Small intestine (tissue), 7 donors: ENCODE measurements around the gene DEAF1. TPM values are rescaled to one million over a fixed set of nuclear protein-coding genes. Genes with fewer than 3 reads are reported as not detected.
"Not testable (repeated sequence)": the region's sequence is repeated elsewhere in the genome, so short reads cannot be mapped to it uniquely, and the experiment has no call there.

Experiments used
- DNase-seq, 2 donors: peaks; one replicate each; pipeline versions ENCODE4 v3.0.0 to v3.0.0-alpha.2; 2013
- FAIRE-seq: peaks from 2 replicates; lab custom pipeline; 2012; peaks lifted over from hg19 to GRCh38; lab: Jason Lieb, UNC
- H3K27ac ChIP-seq, 3 donors: one replicate each; pipeline ENCODE4 v1.5.1; 2013; ENCODE audit warnings: low read length in 2 of 3, mild to moderate bottlenecking in 2 of 3, control low read depth in 1 of 3, inconsistent platforms in 1 of 3, low read depth in 1 of 3, moderate library complexity in 1 of 3
- H3K27me3 ChIP-seq, 3 donors: one replicate each; pipeline ENCODE4 v1.6.1; 2013; ENCODE audit warnings: low read length in 3 of 3, inconsistent platforms in 1 of 3; ENCODE audit not compliant: control insufficient read depth in 3 of 3, insufficient read depth in 3 of 3
- H3K36me3 ChIP-seq, 3 donors: one replicate each; pipeline ENCODE4 v1.6.1; 2013; ENCODE audit warnings: low read length in 3 of 3, inconsistent platforms in 1 of 3, low read depth in 1 of 3, mild to moderate bottlenecking in 1 of 3, moderate library complexity in 1 of 3; ENCODE audit not compliant: control insufficient read depth in 3 of 3, insufficient read depth in 2 of 3
- H3K4me1 ChIP-seq, 3 donors: one replicate each; pipeline ENCODE4 v1.6.1; 2013; ENCODE audit warnings: low read length in 2 of 3, inconsistent platforms in 1 of 3, low read depth in 1 of 3, mild to moderate bottlenecking in 1 of 3, moderate library complexity in 1 of 3; ENCODE audit not compliant: control insufficient read depth in 3 of 3, insufficient read depth in 2 of 3
- H3K4me3 ChIP-seq, 3 donors: one replicate each; pipeline ENCODE4 v1.5.1; 2013; ENCODE audit warnings: low read length in 3 of 3, control low read depth in 1 of 3, inconsistent platforms in 1 of 3, low read depth in 1 of 3, mild to moderate bottlenecking in 1 of 3, moderate library complexity in 1 of 3
- H3K9me3 ChIP-seq, 2 donors: one replicate each; pipeline ENCODE4 v1.6.1; 2013; ENCODE audit warnings: low read depth in 1 of 2, low read length in 1 of 2; ENCODE audit not compliant: control insufficient read depth in 2 of 2, insufficient read depth in 1 of 2
- WGBS, 3 donors: extraction: QIAGEN DNeasy Blood & Tissue Kit; methylation state at CpG; one replicate each; pipeline ENCODE4 v1.1.7; 2013; 5-methylcytosine and 5-hydroxymethylcytosine counted together
- polyA plus RNA-seq, 4 donors: library from polyadenylated mRNA; stranded (reverse) in 3 of 4; unstranded in 1 of 4; fragments of 200-250 nt in 3 of 4; fragments of 120-200 nt in 1 of 4; gene quantifications; one replicate each; pipeline versions ENCODE4 v1.2.1 to v1.2.3, GENCODE V29; 2013
- donor health status: healthy with polysubstance abuse.
- donor health status: control.
- donor health status: control.
- donor health status: Bipolar disorder and iron deficiency.
- donor health status: healthy.

Gene DEAF1
- polyA plus RNA-seq, 4 donors = 18.2 to 39.6 (median 29.4) TPM

DNA sequence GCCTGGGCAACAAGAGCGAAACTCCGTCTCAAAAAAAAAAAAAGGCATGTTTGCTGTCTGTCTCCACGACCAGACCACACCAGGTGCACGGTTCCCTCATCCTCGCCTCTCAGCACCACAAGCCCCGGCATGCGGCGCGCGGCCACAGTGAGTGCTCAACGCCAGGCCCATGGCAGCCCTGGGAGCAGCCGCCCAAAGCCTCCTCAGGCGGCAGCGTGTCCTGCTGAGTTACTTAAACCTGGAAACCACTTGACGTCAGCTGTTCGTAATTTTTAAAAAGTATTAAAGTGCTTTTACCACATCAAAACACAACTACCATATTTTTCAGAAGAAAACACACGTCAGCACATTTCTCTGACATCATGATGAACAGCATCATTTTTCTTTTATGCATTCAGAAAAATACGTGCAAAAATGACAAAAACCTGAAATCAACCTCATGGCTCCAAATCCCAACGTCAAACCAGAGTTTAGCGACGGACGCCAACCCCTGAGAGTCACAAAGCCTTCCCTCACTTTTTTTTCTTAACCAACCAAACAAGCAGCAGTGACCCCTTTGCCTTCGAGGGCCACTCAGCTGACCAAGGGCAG is 2.1 kb downstream of the DEAF1 start:
- Histone ChIP-seq H3K27me3 (no peaks in the 10 kb centered on the region), H3K4me3 (no peak overlapping the region), H3K4me1 (peaks cover 0 to 26% (median 13%) of the 10 kb centered on the region in 3 donors), H3K36me3 (peaks cover 5 to 46% (median 6%) of the 10 kb centered on the region in 3 donors), H3K27ac (no peak overlapping the region), H3K9me3 (no peaks in the 10 kb centered on the region)
- WGBS, 3 donors = 83 to 91% (median 84%) methylated on average over 21 to 23 of the region's 23 CpGs
- no peak for FAIRE-seq
- no peak for DNase-seq

GRCh38 chr11:691710-692590 is 3.1 kb downstream of the DEAF1 start:
- no peaks in the 10 kb centered on the region for H3K27me3 ChIP-seq
- peak overlapping the region in 2 of 3 donors; percentile 1 to 12 for H3K27ac ChIP-seq
- H3K36me3 ChIP-seq = peaks cover 6 to 51% (median 10%) of the 10 kb centered on the region in 3 donors
- H3K4me1 ChIP-seq = peaks cover 0 to 26% (median 13%) of the 10 kb centered on the region in 3 donors
- 90 to 94% (median 93%) methylated on average over 17 to 18 of the region's 18 CpGs for WGBS, 3 donors
- H3K4me3 ChIP-seq = no peak overlapping the region
- DNase-seq (no peak), FAIRE-seq (no peak)
- no peaks in the 10 kb centered on the region for H3K9me3 ChIP-seq

GRCh38 chr11:690738-691633 is 4.0 kb downstream of the DEAF1 start:
- WGBS, 3 donors = 68 to 73% (median 73%) methylated on average over 27 of the region's 27 CpGs
- H3K4me3 ChIP-seq = no peak overlapping the region
- H3K27me3 ChIP-seq = no peaks in the 10 kb centered on the region
- peak overlapping the region in 2 of 3 donors; percentile 1 to 12 for H3K27ac ChIP-seq
- FAIRE-seq (no peak), DNase-seq (peak in 1 of 2 donors; percentile 76)
- peaks cover 0 to 22% (median 13%) of the 10 kb centered on the region in 3 donors for H3K4me1 ChIP-seq
- H3K9me3 ChIP-seq = no peaks in the 10 kb centered on the region
- H3K36me3 ChIP-seq = peaks cover 6 to 58% (median 10%) of the 10 kb centered on the region in 3 donors

- WGBS, 3 donors = 91 to 97% (median 95%) methylated on average over 3 of the region's 3 CpGs
- FAIRE-seq, H3K27ac ChIP-seq, H3K27me3 ChIP-seq, DNase-seq, H3K9me3 ChIP-seq, H3K4me3 ChIP-seq: not testable (repeated sequence)
- peaks cover 6 to 65% (median 10%) of the 10 kb centered on the region in 3 donors for H3K36me3 ChIP-seq
- peaks cover 0 to 22% (median 13%) of the 10 kb centered on the region in 3 donors for H3K4me1 ChIP-seq
Observed at GRCh38 chr11:690244-690643, 4.8 kb downstream of the DEAF1 start.

DNA sequence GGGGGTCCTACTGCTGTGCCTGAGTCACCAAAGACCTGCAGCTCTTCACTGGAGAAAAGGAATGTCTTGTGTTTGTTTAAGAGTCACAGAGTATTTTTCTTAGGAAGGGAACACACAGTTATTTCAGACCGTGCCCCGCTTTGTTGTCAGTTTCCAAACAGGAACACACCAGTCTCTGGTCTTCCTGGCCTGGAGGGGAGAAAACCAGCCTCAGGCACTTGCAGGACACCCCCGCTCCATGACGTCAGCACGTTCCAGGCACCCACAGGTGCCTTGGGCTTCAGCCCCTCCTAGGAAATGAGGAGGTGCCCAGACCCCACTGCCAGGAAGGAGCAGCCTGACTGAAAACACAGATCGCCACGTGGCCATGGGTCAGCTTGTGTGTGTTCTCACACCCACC is 5.4 kb downstream of the DEAF1 start:
- no peaks in the 10 kb centered on the region for H3K9me3 ChIP-seq
- peaks cover 0 to 22% (median 13%) of the 10 kb centered on the region in 3 donors for H3K4me1 ChIP-seq
- no peak for FAIRE-seq
- H3K36me3 ChIP-seq = peaks cover 7 to 71% (median 10%) of the 10 kb centered on the region in 3 donors
- 90 to 93% (median 92%) methylated on average over 7 of the region's 7 CpGs for WGBS, 3 donors
- no peak overlapping the region for H3K27ac ChIP-seq
- DNase-seq = no peak
- no peaks in the 10 kb centered on the region for H3K27me3 ChIP-seq
- no peak overlapping the region for H3K4me3 ChIP-seq

GRCh38 chr11:688681-689080 is 6.3 kb downstream of the DEAF1 start:
- 82 to 90% (median 82%) methylated on average over 9 of the region's 9 CpGs for WGBS, 3 donors
- FAIRE-seq = no peak
- peaks cover 9 to 77% (median 10%) of the 10 kb centered on the region in 3 donors for H3K36me3 ChIP-seq
- H3K4me3 ChIP-seq = no peak overlapping the region
- DNase-seq = no peak
- no peaks in the 10 kb centered on the region for H3K9me3 ChIP-seq
- H3K4me1 ChIP-seq = peaks cover 0 to 15% (median 6%) of the 10 kb centered on the region in 3 donors
- no peaks in the 10 kb centered on the region for H3K27me3 ChIP-seq
- H3K27ac ChIP-seq = no peak overlapping the region

DNA sequence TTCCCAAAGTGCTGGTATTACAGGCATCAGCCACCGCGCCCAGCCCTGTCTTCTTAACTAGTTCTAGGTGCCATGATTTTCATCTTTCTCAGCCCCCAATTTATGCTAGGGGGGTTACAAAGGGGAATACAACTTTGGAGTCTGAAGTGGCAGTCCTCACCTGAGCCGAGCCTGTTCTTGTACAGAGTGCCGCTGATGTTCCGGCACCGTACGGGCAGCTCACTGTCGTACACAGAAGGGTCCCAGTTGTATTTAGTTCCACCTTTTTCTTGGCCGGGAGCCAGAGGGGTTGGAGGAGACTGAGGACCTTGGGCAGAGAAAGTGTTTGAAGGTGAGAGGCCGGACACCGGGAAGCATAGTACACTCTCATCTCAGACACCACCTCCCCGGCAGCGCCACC is 7.3 kb downstream of the DEAF1 start:
- DNase-seq (no peak), FAIRE-seq (no peak)
- H3K4me1 ChIP-seq = peaks cover 0 to 10% (median 3%) of the 10 kb centered on the region in 3 donors
- no peaks in the 10 kb centered on the region for H3K27me3 ChIP-seq
- 92 to 93% (median 93%) methylated on average over 13 of the region's 13 CpGs for WGBS, 3 donors
- H3K4me3 ChIP-seq = no peak overlapping the region
- H3K9me3 ChIP-seq = no peaks in the 10 kb centered on the region
- H3K36me3 ChIP-seq = peaks cover 9 to 78% (median 10%) of the 10 kb centered on the region in 3 donors
- H3K27ac ChIP-seq = no peak overlapping the region
